Right atrium auricular region (tissue), 2 donors: Measurements from ENCODE around the gene SYNDIG1. TPM values are rescaled to one million over a fixed set of nuclear protein-coding genes. Genes with fewer than 3 reads are reported as not detected.
A peak's percentile ranks its signal among the peaks of the same experiment; 100 is the strongest.

Source experiments
- DNase-seq: peaks from one replicate; pipeline ENCODE4 v3.0.0-alpha.2; 2019; ENCODE audit warnings: low spot score
- H3K27ac ChIP-seq, 2 donors: fragments of 200-600 bp; sonication (generic); 1 replicate in 1 of 2; 2 replicates in 1 of 2; pipeline ENCODE4 v1.5.1; 2016 to 2019
- H3K27me3 ChIP-seq, 2 donors: fragments of 200-600 bp; sonication (generic); one replicate each; pipeline versions ENCODE4 v1.5.1 to v1.6.0; 2017 to 2019
- H3K36me3 ChIP-seq: fragments of 200-600 bp; sonication (generic); one replicate; pipeline ENCODE4 v1.5.1; 2016
- H3K4me1 ChIP-seq, 2 donors: fragments of 200-600 bp; sonication (generic); one replicate each; pipeline versions ENCODE4 v1.5.1 to v1.6.0; 2017 to 2019
- H3K4me3 ChIP-seq, 2 donors: fragments of 200-600 bp; sonication (generic); 1 replicate in 1 of 2; 2 replicates in 1 of 2; pipeline ENCODE4 v1.5.1; 2017 to 2019; ENCODE audit warnings: mild to moderate bottlenecking in 1 of 2, moderate library complexity in 1 of 2
- H3K9me3 ChIP-seq, 2 donors: fragments of 200-600 bp; sonication (generic); one replicate each; pipeline ENCODE4 v1.5.1; 2019
- CTCF ChIP-seq, 2 donors: fragments of 200-600 bp; sonication (generic); IDR thresholded peaks; one replicate each; pipeline ENCODE4 v1.5.1; 2019; ENCODE audit warnings: antibody characterized with exemption in 2 of 2
- total RNA-seq, 2 donors: library from RNA; depleted of rRNA; stranded (reverse); fragments of >200 nt; gene quantifications; one replicate each; pipeline ENCODE4 v1.1.0, GENCODE V29; 2016

SYNDIG1 gene
- total RNA-seq, 2 donors from 2014 or later = 21.7 to 38.1 TPM

GRCh38 chr20:24437196-24438082 lies 32.0 kb upstream of the SYNDIG1 start:
- no peaks in the 10 kb centered on the region for H3K27me3 ChIP-seq
- H3K9me3 ChIP-seq = no peaks in the 10 kb centered on the region
- no peaks in the 10 kb centered on the region for H3K4me1 ChIP-seq
- TF ChIP-seq CTCF (IDR thresholded peaks at IDR 0.05) = no peak
- H3K27ac ChIP-seq = no peak overlapping the region
- H3K36me3 ChIP-seq = no peaks in the 10 kb centered on the region
- peak; percentile 23 for DNase-seq
- H3K4me3 ChIP-seq = no peak overlapping the region

- H3K9me3 ChIP-seq = no peaks in the 10 kb centered on the region
- no peaks in the 10 kb centered on the region for H3K27me3 ChIP-seq
- TF ChIP-seq CTCF (IDR thresholded peaks at IDR 0.05) = no peak
- no peak overlapping the region for H3K4me3 ChIP-seq
- H3K4me1 ChIP-seq = no peaks in the 10 kb centered on the region
- DNase-seq = no peak
- H3K27ac ChIP-seq = no peak overlapping the region
- H3K36me3 ChIP-seq = no peaks in the 10 kb centered on the region
These were observed 31.1 kb upstream of the SYNDIG1 start for GRCh38 chr20:24438331-24438730.

- no peak for TF ChIP-seq CTCF (IDR thresholded peaks at IDR 0.05)
- Histone ChIP-seq H3K9me3 (no peaks in the 10 kb centered on the region), H3K27ac (no peak overlapping the region), H3K4me1 (no peaks in the 10 kb centered on the region), H3K27me3 (no peaks in the 10 kb centered on the region), H3K4me3 (no peak overlapping the region), H3K36me3 (no peaks in the 10 kb centered on the region)
- peak; percentile 46 for DNase-seq
These were observed 29.6 kb upstream of the SYNDIG1 start for GRCh38 chr20:24439737-24440387.

- Histone ChIP-seq H3K27ac (no peak overlapping the region), H3K27me3 (no peaks in the 10 kb centered on the region), H3K36me3 (no peaks in the 10 kb centered on the region), H3K4me1 (no peaks in the 10 kb centered on the region), H3K9me3 (no peaks in the 10 kb centered on the region), H3K4me3 (no peak overlapping the region)
- peak; percentile 13 for DNase-seq
- no peak for TF ChIP-seq CTCF (IDR thresholded peaks at IDR 0.05)
These were observed 27.8 kb upstream of the SYNDIG1 start for GRCh38 chr20:24441661-24442060.

- TF ChIP-seq CTCF (IDR thresholded peaks at IDR 0.05) = no peak
- Histone ChIP-seq H3K27me3 (no peaks in the 10 kb centered on the region), H3K9me3 (no peaks in the 10 kb centered on the region), H3K4me3 (no peak overlapping the region), H3K36me3 (no peaks in the 10 kb centered on the region), H3K4me1 (no peaks in the 10 kb centered on the region), H3K27ac (no peak overlapping the region)
- peak; percentile 2 for DNase-seq
These were observed 26.5 kb upstream of the SYNDIG1 start for GRCh38 chr20:24442909-24443308.
